Mammary epithelial cell (primary cell): ENCODE data around the gene CFAP99.

Source experiments
- CTCF ChIP-seq, 2 donors: IDR thresholded peaks in 1 of 2; conservative IDR thresholded peaks in 1 of 2; 2 replicates each; pipeline ENCODE4 v1.5.1; 2011 to 2012; ENCODE audit warnings: inconsistent platforms in 2 of 2, low read length in 2 of 2, mild to moderate bottlenecking in 2 of 2, control low read depth in 1 of 2, low read depth in 1 of 2; ENCODE audit not compliant: insufficient read depth in 1 of 2; ENCODE audit errors: extremely low read depth in 1 of 2
- EZH2 ChIP-seq: IDR thresholded peaks from 2 replicates; pipeline ENCODE4 v1.6.1; 2012; ENCODE audit warnings: low read length, inconsistent platforms, borderline replicate concordance

DNA sequence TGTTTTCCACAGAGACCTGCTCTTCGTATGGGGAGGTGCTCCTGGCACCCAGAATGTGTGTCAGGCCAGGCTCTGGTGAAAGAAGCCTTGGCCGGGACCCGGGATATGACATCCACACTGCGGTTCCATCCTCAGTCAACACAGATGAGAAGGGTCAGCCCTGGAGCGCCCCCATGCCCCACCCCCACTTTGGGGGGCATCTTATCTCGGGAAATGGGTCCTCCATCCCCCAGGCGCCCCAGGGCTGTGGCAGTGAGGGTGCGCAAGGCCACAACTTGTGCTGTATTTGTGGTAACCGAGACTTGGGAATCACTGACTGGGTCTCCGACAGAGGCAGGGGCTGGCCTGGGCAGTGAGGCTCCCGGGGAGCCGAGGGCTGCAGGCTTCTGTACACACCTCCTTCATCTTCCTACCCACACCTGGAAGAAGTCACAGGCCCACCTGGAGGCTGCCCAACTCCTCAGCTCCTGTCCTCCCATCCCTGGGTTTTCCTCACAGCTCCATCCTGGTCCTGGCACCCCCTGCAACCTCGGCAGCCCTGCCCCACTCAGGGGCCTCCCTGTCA lies 8.0 kb downstream of the CFAP99 start:
- TF ChIP-seq CTCF (conservative IDR thresholded peaks at IDR 0.05 in 1 of 2, IDR thresholded peaks at IDR 0.05 in 1 of 2; ENCODE audit: extremely low read depth in 1 of 2, insufficient read depth in 1 of 2, low read depth in 1 of 2, low read length in 2 of 2) (no peak), EZH2 (no peak)
